ENCODE measurements around the gene RTN1.

The RTN1 gene

GRCh38 chr14:59870277-59871165 lies at the start of gene RTN1:
Gene RTN1, minus strand, starts transcription at chr14:59870776. Its CDS starts 146 bp downstream, at chr14:59870630.
- DNase-seq (ENCODE audit: low spot score in 2 of 2), result peak; percentile 73 to 76
- H3K4me1 ChIP-seq, result no peaks in the 10 kb centered on the region
- no peaks in the 10 kb centered on the region for H3K36me3 ChIP-seq (replicated peaks)
- peak within 1 kb of the TSS; percentile 30 for H3K4me3 ChIP-seq
- in situ Hi-C loops (cut with MboI; ENCODE audit: low sequenced_read_pairs), result no loop called here
- no peaks in the 10 kb centered on the region for H3K9me3 ChIP-seq
- H3K27me3 ChIP-seq (ENCODE audit: low read depth), result peaks cover 23% of the 10 kb centered on the region

DNA sequence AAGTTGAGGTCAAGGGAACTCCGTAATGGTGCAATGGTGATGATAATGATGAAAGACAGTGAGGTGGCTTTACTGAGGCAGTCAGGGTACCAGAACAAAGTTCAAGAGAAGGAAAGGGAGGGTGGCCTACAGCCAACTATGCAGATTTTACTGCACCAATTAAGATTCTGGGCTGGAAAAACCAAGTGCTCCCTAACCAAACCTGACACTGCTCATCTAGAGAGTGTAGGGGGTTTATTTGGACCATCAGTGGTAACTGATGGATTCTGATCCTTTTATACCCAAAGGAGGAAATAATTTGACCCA lies 49.8 kb upstream of the RTN1 start:
- H3K9me3 ChIP-seq, result no peaks in the 10 kb centered on the region
- DNase-seq (ENCODE audit: low spot score in 2 of 2), result no peak
- H3K36me3 ChIP-seq (replicated peaks), result no peaks in the 10 kb centered on the region
- in situ Hi-C loops (cut with MboI; ENCODE audit: low sequenced_read_pairs), result no loop called here
- no peaks in the 10 kb centered on the region for H3K27me3 ChIP-seq (ENCODE audit: low read depth)
- no peak overlapping the region for H3K4me3 ChIP-seq
- no peaks in the 10 kb centered on the region for H3K4me1 ChIP-seq

DNA sequence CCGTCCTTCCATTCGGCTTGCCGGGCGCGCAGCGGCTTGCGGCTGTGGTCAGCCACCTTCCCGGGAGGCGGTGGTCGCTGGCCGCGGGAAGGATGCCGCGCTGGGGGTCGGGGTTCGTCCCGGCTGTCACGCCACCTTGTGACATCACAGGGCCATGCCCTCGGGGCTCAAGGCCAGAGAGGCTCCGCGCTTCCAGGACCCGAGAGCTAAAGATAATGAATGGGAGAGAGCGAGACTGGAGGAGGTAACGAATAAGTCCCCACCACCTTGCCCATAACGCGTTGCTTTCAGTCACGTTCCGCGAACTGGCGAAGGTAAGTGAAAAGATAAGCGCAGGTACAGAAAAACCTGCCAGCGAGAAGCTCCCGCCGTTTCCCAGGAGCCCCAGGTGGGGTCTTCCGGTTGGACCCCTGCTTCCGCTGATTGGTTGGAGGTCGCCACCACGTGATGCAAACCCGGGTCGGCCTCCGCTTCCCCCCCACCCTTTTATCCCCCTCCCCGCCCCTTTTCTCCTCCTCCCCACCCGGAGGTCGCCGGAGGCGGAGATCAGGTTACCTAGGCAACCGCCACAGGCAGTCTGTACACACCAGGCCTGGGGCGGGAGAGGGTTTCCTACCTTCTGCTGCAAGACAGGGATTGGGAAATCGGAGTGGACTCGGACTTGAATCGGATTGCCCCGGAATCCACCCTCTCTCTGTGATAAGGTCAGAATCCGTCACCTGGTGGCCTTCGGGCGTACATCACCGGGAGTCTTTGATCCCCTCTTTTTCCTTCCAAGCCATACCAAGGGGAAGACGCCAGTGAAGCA lies 49.2 kb upstream of the RTN1 start, which contains the start of gene LRRC9:
TSS of gene LRRC9 (plus strand) at position 575 of the 808 bp plus-strand sequence.
- DNase-seq (ENCODE audit: low spot score in 2 of 2), result peak; percentile 26 to 88
- in situ Hi-C loops (cut with MboI; ENCODE audit: low sequenced_read_pairs), result no loop called here
- no peaks in the 10 kb centered on the region for H3K9me3 ChIP-seq
- peak within 1 kb of the TSS; percentile 43 for H3K4me3 ChIP-seq
- no peaks in the 10 kb centered on the region for H3K36me3 ChIP-seq (replicated peaks)
- H3K4me1 ChIP-seq, result no peaks in the 10 kb centered on the region
- no peaks in the 10 kb centered on the region for H3K27me3 ChIP-seq (ENCODE audit: low read depth)

DNA sequence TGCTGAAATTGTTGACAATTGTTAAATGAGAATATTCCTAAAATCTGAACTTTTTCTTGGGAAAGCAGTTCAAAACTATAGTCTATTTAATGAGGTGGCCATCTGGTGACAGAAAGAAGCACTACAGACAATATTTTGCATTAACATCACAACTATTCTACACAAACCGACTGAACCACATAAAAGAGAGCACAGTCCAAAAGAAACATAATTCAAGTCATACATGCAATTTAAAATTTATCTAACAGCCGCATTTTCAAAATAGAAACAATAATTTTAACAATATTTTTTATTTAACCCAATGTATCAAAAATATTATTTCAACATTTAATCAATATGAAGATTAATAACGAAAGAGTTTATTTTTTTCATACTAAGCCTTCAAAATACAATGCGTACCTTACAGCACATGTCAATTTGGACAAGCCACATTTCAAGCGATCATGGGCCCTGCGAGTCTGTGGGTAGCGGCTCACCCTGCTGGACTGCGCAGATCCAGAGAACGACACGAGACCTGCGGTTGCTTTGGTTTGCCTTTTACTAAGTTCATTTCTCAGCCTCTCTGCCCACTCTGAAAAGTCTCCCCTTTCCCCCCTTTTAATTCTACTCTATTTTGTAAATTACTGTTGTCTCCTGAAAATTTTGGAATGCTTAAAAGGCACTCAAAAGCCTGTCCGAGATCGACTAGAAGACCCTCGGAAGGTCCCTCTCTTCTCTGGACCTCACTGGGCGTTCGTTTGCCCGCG lies 48.4 kb upstream of the RTN1 start:
- no peaks in the 10 kb centered on the region for H3K36me3 ChIP-seq (replicated peaks)

DNA sequence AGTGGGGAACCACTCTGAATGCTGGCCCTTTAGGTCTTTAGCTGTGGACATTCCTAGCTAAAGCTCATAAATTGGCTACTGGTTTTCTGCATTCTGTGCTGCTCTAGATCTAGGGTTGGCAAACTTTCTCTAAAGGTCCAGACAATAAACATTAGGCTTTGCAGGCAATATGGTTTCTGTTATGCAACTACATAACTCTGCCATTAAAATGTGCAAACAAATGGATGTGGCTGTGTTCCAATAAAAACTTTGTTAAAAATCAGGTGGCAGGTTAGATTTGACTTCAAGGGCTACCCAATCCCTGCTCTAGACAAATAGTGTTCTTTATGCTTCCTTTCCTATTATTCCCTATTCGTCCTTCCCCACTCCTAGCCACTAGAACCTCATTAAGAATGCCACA lies 42.6 kb upstream of the RTN1 start:
- Histone ChIP-seq H3K36me3 (replicated peaks) (no peaks in the 10 kb centered on the region), H3K4me3 (no peak overlapping the region), H3K9me3 (no peaks in the 10 kb centered on the region), H3K4me1 (no peaks in the 10 kb centered on the region), H3K27me3 (ENCODE audit: low read depth) (0 out of 2 replicates have a peak, but pooled peaks cover 2% of the 10 kb centered on the region)
- in situ Hi-C loops (cut with MboI; ENCODE audit: low sequenced_read_pairs), result no loop called here
- DNase-seq (ENCODE audit: low spot score in 2 of 2), result no peak

More for the DNA sequence above, 48.4 kb upstream of the RTN1 start:
- H3K4me1 ChIP-seq, result no peaks in the 10 kb centered on the region
- DNase-seq (ENCODE audit: low spot score in 2 of 2), result peak; percentile 31 to 59
- no peaks in the 10 kb centered on the region for H3K27me3 ChIP-seq (ENCODE audit: low read depth)
- H3K4me3 ChIP-seq, result peak overlapping the region; percentile 43
- H3K9me3 ChIP-seq, result no peaks in the 10 kb centered on the region
- in situ Hi-C loops (cut with MboI; ENCODE audit: low sequenced_read_pairs), result no loop called here

GRCh38 chr14:59912443-59912842 lies 41.9 kb upstream of the RTN1 start:
- Histone ChIP-seq H3K36me3 (replicated peaks) (no peaks in the 10 kb centered on the region), H3K27me3 (ENCODE audit: low read depth) (0 out of 2 replicates have a peak, but pooled peaks cover 2% of the 10 kb centered on the region), H3K9me3 (no peaks in the 10 kb centered on the region), H3K4me1 (no peaks in the 10 kb centered on the region), H3K4me3 (no peak overlapping the region)
- in situ Hi-C loops (cut with MboI; ENCODE audit: low sequenced_read_pairs), result no loop called here
- DNase-seq (ENCODE audit: low spot score in 2 of 2), result no peak

DNA sequence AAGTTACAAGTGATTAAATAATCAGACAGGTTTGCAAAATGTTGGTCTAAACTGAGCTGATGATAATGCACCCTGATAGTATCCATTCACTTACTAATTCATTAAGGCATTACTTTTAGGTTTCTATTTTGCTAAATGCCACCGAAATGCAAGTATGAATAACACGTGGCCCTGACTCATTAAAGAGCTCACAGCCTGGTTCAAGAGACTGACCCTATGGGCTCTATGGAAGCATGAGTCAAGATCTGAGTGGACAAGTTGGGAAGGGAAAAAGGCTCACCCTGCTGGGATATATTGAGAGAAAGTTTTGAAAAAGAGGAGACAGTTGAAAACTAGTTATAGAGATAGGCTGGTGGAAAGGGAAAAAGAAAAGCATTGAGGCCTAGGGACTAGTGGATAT lies 34.6 kb upstream of the RTN1 start:
- no peak for DNase-seq (ENCODE audit: low spot score in 2 of 2)
- 0 out of 2 replicates have a peak, but pooled peaks cover 2% of the 10 kb centered on the region for H3K27me3 ChIP-seq (ENCODE audit: low read depth)
- H3K4me3 ChIP-seq, result no peak overlapping the region
- H3K9me3 ChIP-seq, result no peaks in the 10 kb centered on the region
- H3K36me3 ChIP-seq (replicated peaks), result peaks cover 3% of the 10 kb centered on the region; the same call in 1 of the 2 replicates
- in situ Hi-C loops (cut with MboI; ENCODE audit: low sequenced_read_pairs), result no loop called here
- H3K4me1 ChIP-seq, result no peaks in the 10 kb centered on the region

DNA sequence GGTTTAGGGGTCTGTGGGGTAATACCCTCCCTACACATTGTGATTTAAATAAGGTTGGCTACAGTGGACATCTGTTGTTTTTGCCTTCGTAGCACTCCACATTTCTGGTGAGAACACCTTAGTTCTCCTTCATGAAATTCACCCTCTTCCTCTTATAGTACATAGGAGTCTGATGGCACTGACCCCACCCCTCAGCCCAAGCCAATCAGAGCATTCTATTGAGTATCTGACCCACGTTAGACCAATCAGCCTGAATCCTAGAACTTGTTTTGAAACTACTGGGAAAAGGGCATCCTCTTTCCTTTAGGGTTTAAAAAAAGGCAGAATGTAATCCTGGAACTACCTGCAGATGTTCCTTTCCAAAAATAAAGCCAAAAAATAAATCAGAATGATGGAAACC lies 33.6 kb upstream of the RTN1 start:
- H3K9me3 ChIP-seq, result no peaks in the 10 kb centered on the region
- peaks cover 3% of the 10 kb centered on the region; the same call in 1 of the 2 replicates for H3K36me3 ChIP-seq (replicated peaks)
- H3K4me3 ChIP-seq, result no peak overlapping the region
- DNase-seq (ENCODE audit: low spot score in 2 of 2), result no peak
- no peaks in the 10 kb centered on the region for H3K4me1 ChIP-seq
- no peaks in the 10 kb centered on the region for H3K27me3 ChIP-seq (ENCODE audit: low read depth)
- in situ Hi-C loops (cut with MboI; ENCODE audit: low sequenced_read_pairs), result no loop called here

GRCh38 chr14:59900556-59900955 lies 30.0 kb upstream of the RTN1 start:
- no peak overlapping the region for H3K4me3 ChIP-seq
- H3K4me1 ChIP-seq, result no peaks in the 10 kb centered on the region
- no peak for DNase-seq (ENCODE audit: low spot score in 2 of 2)
- H3K27me3 ChIP-seq (ENCODE audit: low read depth), result no peaks in the 10 kb centered on the region
- no peaks in the 10 kb centered on the region for H3K9me3 ChIP-seq
- in situ Hi-C loops (cut with MboI; ENCODE audit: low sequenced_read_pairs), result no loop called here
- H3K36me3 ChIP-seq (replicated peaks), result no peaks in the 10 kb centered on the region

GRCh38 chr14:59897757-59898383 lies 27.3 kb upstream of the RTN1 start:
- no peaks in the 10 kb centered on the region for H3K36me3 ChIP-seq (replicated peaks)
- H3K27me3 ChIP-seq (ENCODE audit: low read depth), result no peaks in the 10 kb centered on the region
- H3K9me3 ChIP-seq, result no peaks in the 10 kb centered on the region
- H3K4me1 ChIP-seq, result no peaks in the 10 kb centered on the region
- DNase-seq (ENCODE audit: low spot score in 2 of 2), result peak in 1 of 2 experiments; percentile 18
- in situ Hi-C loops (cut with MboI; ENCODE audit: low sequenced_read_pairs), result no loop called here
- H3K4me3 ChIP-seq, result no peak overlapping the region

DNA sequence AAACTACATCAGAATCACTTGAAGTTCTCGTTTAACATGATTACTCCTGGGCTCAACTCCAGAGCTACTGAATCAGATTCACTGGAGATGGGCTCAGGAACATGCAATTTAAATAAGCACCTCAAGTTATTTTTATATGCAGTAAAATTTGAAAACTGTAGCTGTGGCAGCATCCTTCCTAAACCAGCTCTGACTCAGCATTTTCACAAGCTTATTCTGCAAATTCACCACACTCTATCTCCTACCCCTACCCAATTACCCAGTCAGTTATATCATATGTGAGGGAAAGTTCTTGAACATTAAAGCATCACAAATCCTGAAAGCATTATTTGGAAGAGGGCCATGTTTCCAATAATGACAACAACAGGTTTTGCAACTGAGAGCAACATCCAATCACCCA lies 25.1 kb upstream of the RTN1 start:
- no peak for DNase-seq (ENCODE audit: low spot score in 2 of 2)
- no peaks in the 10 kb centered on the region for H3K4me1 ChIP-seq
- no peaks in the 10 kb centered on the region for H3K27me3 ChIP-seq (ENCODE audit: low read depth)
- H3K9me3 ChIP-seq, result no peaks in the 10 kb centered on the region
- no peak overlapping the region for H3K4me3 ChIP-seq
- no peaks in the 10 kb centered on the region for H3K36me3 ChIP-seq (replicated peaks)
- in situ Hi-C loops (cut with MboI; ENCODE audit: low sequenced_read_pairs), result no loop called here

DNA sequence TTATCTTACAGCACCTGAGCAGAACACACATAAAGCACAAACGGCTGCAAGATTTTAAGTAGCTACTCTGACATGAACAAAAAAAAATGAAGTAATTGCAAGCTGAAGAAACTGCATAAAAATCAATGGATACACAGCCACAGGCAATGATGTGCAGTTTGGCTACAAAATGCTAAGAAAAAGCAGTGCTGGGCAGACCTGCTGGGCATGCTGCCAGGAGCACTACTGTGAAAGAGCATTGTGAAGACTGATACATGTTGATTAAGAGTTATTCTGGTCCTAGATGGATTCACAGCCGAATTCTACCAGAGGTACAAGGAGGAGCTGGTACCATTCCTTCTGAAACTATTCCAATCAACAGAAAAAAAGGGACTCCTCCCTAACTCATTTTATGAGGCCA lies 20.1 kb upstream of the RTN1 start:
- DNase-seq (ENCODE audit: low spot score in 2 of 2), result no peak
- Histone ChIP-seq H3K9me3 (no peaks in the 10 kb centered on the region), H3K4me1 (no peaks in the 10 kb centered on the region), H3K36me3 (replicated peaks) (no peaks in the 10 kb centered on the region), H3K4me3 (no peak overlapping the region), H3K27me3 (ENCODE audit: low read depth) (no peaks in the 10 kb centered on the region)
- in situ Hi-C loops (cut with MboI; ENCODE audit: low sequenced_read_pairs), result no loop called here

- DNase-seq (ENCODE audit: low spot score in 2 of 2), result no peak
- no peak overlapping the region for H3K4me3 ChIP-seq
- in situ Hi-C loops (cut with MboI; ENCODE audit: low sequenced_read_pairs), result no loop called here
- H3K4me1 ChIP-seq, result no peaks in the 10 kb centered on the region
- no peaks in the 10 kb centered on the region for H3K27me3 ChIP-seq (ENCODE audit: low read depth)
- H3K9me3 ChIP-seq, result no peaks in the 10 kb centered on the region
- no peaks in the 10 kb centered on the region for H3K36me3 ChIP-seq (replicated peaks)
Observed at GRCh38 chr14:59882957-59883356, 12.4 kb upstream of the RTN1 start.

Measured in HAP-1 (cell line).